Loucy (cell line): ENCODE measurements around the gene TUBB8B.
"Not testable (repeated sequence)": the region's sequence is repeated elsewhere in the genome, so short reads cannot be mapped to it uniquely, and the experiment has no call there.

Experiments
- H2AFZ ChIP-seq: fragments of 200-600 bp; sonication (generic); 2 replicates; pipeline ENCODE4 v1.6.0; 2016; ENCODE audit warnings: antibody characterized with exemption, mild to moderate bottlenecking, low read length, moderate library complexity
- H3F3A ChIP-seq: fragments of 200-600 bp; 2 replicates; pipeline ENCODE4 v1.6.0; 2016; ENCODE audit warnings: antibody characterized with exemption, low read depth, mild to moderate bottlenecking
- H3K27me3 ChIP-seq: fragments of 200-600 bp; sonication (generic); 2 replicates; pipeline ENCODE4 v1.6.1; 2014; ENCODE audit warnings: low read length, mild to moderate bottlenecking; ENCODE audit not compliant: insufficient read depth, poor library complexity, severe bottlenecking
- H3K36me3 ChIP-seq: fragments of 200-600 bp; sonication (generic); 2 replicates; pipeline ENCODE4 v1.6.1; 2016; ENCODE audit warnings: low read length; ENCODE audit not compliant: insufficient read depth
- H3K4me1 ChIP-seq: fragments of 200-600 bp; sonication (generic); 2 replicates; pipeline ENCODE4 v1.5.1; 2014; ENCODE audit warnings: low read length, mild to moderate bottlenecking; ENCODE audit not compliant: insufficient read depth, poor library complexity, severe bottlenecking
- H3K4me2 ChIP-seq: fragments of 200-600 bp; sonication (generic); 2 replicates; pipeline ENCODE4 v1.6.0; 2014; ENCODE audit warnings: antibody characterized with exemption, low read length, low read depth, mild to moderate bottlenecking; ENCODE audit not compliant: poor library complexity, severe bottlenecking
- H3K4me3 ChIP-seq: fragments of 200-600 bp; sonication (generic); 2 replicates; pipeline ENCODE4 v1.5.1; 2014; ENCODE audit warnings: low read length, mild to moderate bottlenecking, mixed read lengths; ENCODE audit not compliant: poor library complexity, severe bottlenecking
- H3K79me2 ChIP-seq: fragments of 200-600 bp; sonication (generic); 2 replicates; pipeline ENCODE4 v1.6.1; 2014; ENCODE audit warnings: low read length; ENCODE audit not compliant: insufficient read depth
- H3K9ac ChIP-seq: fragments of 200-600 bp; sonication (generic); 2 replicates; pipeline ENCODE4 v1.6.0; 2014; ENCODE audit warnings: mild to moderate bottlenecking, low read depth, low read length, moderate library complexity; ENCODE audit not compliant: poor library complexity, severe bottlenecking
- H3K9me2 ChIP-seq: fragments of 200-600 bp; sonication (generic); replicated peaks from 2 replicates; pipeline ENCODE4 v1.6.1; 2016; ENCODE audit warnings: low read depth, low read length, mixed read lengths
- H3K9me3 ChIP-seq: fragments of 200-600 bp; sonication (generic); 2 replicates; pipeline ENCODE4 v1.6.1; 2014; ENCODE audit warnings: mild to moderate bottlenecking, antibody characterized with exemption, low read length, low read depth; ENCODE audit not compliant: insufficient read depth
- H4K20me1 ChIP-seq: fragments of 200-600 bp; sonication (generic); 2 replicates; pipeline ENCODE4 v1.6.0; 2014; ENCODE audit warnings: antibody characterized with exemption, low read length, mild to moderate bottlenecking; ENCODE audit not compliant: insufficient read depth, poor library complexity, severe bottlenecking

The TUBB8B gene

DNA sequence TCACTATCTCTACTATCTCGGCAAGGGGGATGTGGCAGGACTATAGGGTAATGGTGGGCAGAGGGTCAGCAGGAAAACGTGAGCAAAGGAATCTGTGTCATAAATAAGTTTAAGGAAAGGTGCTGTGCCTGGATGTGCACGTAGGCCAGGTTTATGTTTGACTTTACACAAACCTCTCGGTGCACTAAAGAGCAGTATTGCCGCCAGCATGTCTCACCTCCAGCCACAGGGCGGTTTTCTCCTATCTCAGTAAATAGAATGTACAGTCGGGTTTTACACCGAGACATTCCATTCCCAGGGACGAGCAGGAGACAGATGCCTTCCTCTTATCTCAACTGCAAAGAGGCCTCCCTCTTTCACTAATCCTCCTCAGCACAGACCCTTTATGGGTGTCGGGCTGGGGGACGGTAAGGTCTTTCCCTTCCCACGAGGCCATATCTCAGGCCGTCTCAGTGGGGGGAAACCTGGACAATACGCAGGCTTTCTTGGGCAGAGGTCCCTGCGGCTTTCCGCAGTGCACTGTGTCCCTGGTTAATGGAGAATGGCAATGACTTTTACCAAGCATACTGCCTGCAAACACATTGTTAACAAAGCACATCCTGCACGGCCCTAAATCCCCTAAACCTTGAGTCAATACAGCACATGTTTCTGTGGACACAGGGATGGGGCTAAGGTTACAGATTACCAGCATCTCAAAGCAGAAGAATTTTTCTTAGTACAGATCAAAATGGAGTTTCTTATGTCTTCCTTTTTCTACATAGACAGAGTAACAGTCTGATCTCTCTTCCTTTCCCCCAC, 41.2 kb upstream of the TUBB8B start:
- not testable (repeated sequence) for H3K4me3 ChIP-seq, H4K20me1 ChIP-seq, H3K36me3 ChIP-seq, H3F3A ChIP-seq, H3K27me3 ChIP-seq, H3K9me3 ChIP-seq, H2AFZ ChIP-seq, H3K9me2 ChIP-seq, H3K79me2 ChIP-seq, H3K4me2 ChIP-seq, H3K9ac ChIP-seq, H3K4me1 ChIP-seq

- H3K9me3 ChIP-seq, result not testable (repeated sequence)
Measured at GRCh38 chr18:89124-89523, 39.7 kb upstream of the TUBB8B start.

GRCh38 chr18:84801-85200, 35.4 kb upstream of the TUBB8B start:
- H3K36me3 ChIP-seq, H3K79me2 ChIP-seq, H3F3A ChIP-seq, H3K4me2 ChIP-seq, H2AFZ ChIP-seq, H3K9me3 ChIP-seq, H3K9me2 ChIP-seq, H3K4me3 ChIP-seq, H3K27me3 ChIP-seq, H3K4me1 ChIP-seq, H3K9ac ChIP-seq, H4K20me1 ChIP-seq: not testable (repeated sequence)

More at GRCh38 chr18:89124-89523, 39.7 kb upstream of the TUBB8B start:
- not testable (repeated sequence) for H3K4me1 ChIP-seq, H3K79me2 ChIP-seq, H3K9me2 ChIP-seq, H3K4me3 ChIP-seq, H3K9ac ChIP-seq, H2AFZ ChIP-seq, H4K20me1 ChIP-seq, H3K4me2 ChIP-seq, H3K36me3 ChIP-seq, H3K27me3 ChIP-seq, H3F3A ChIP-seq

- not testable (repeated sequence) for H3K9me2 ChIP-seq, H3F3A ChIP-seq, H3K4me1 ChIP-seq, H3K9me3 ChIP-seq, H2AFZ ChIP-seq, H4K20me1 ChIP-seq, H3K9ac ChIP-seq, H3K4me2 ChIP-seq, H3K27me3 ChIP-seq, H3K4me3 ChIP-seq, H3K79me2 ChIP-seq, H3K36me3 ChIP-seq
Measured at GRCh38 chr18:82626-83209, 33.3 kb upstream of the TUBB8B start.

GRCh38 chr18:80881-81280, 31.5 kb upstream of the TUBB8B start:
- H3K9me2 ChIP-seq, H3K9me3 ChIP-seq, H3K36me3 ChIP-seq, H4K20me1 ChIP-seq, H3K27me3 ChIP-seq, H3F3A ChIP-seq, H3K4me1 ChIP-seq, H3K9ac ChIP-seq, H3K4me3 ChIP-seq, H2AFZ ChIP-seq, H3K79me2 ChIP-seq, H3K4me2 ChIP-seq: not testable (repeated sequence)

GRCh38 chr18:80202-80601, 30.8 kb upstream of the TUBB8B start:
- H3K9me3 ChIP-seq, H3K4me3 ChIP-seq, H3F3A ChIP-seq, H3K9ac ChIP-seq, H3K9me2 ChIP-seq, H2AFZ ChIP-seq, H3K4me1 ChIP-seq, H4K20me1 ChIP-seq, H3K79me2 ChIP-seq, H3K36me3 ChIP-seq, H3K4me2 ChIP-seq, H3K27me3 ChIP-seq: not testable (repeated sequence)

- not testable (repeated sequence) for H3K9ac ChIP-seq, H3K27me3 ChIP-seq, H3K9me2 ChIP-seq, H3K4me3 ChIP-seq, H3K4me1 ChIP-seq, H3K4me2 ChIP-seq, H3K9me3 ChIP-seq, H4K20me1 ChIP-seq, H3F3A ChIP-seq, H2AFZ ChIP-seq, H3K79me2 ChIP-seq, H3K36me3 ChIP-seq
Measured at GRCh38 chr18:75525-76160, 26.2 kb upstream of the TUBB8B start.
